ENCODE measurements around the gene BAIAP2. TPM values are rescaled to one million over a fixed set of nuclear protein-coding genes. Genes with fewer than 3 reads are reported as not detected.

The BAIAP2 gene
- total RNA-seq, 3 donors from 2014 or later: 21.0 to 47.0 (median 37.6) TPM

DNA sequence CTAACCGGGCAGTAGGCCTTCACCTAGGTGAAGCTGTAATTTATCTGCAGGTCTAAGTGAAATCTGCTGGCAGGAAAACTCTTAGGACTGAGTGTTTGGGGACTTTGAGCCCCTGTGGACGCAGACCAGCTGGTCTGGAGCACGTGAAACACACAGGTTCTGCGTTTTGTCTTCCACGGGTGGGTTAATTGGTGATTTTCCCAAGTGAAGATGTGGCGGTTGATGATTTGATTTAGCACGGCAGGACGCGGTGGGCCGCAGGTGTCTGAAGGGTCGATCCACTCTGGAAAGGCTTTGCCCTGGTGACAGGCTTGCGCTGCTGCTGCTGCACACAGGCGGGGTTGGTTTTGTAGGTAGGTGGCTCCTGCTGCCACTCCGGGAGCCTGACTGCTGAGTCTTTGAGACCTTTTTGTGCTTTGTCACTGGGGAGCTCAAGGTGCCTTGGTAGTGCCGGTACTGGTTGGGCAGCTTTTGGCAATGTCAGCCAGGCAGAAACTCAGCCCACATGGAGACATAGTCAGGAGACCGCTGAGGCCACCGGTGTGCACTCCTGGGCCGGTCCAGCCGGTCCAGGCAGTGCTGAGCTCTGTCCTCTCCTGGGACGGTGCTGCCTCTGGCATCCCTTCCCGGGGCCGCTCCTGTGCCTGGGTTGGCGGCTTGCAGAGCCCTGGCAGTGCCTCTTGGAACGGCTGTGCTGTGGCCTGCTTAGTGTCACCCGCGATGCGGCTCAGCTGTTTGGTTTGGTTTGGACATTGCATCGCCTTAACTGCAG lies 2.3 kb downstream of the BAIAP2 start:
- Histone ChIP-seq H3K27me3 (no peaks in the 10 kb centered on the region), H3K36me3 (no peaks in the 10 kb centered on the region), H3K4me3 (peak overlapping the region in 2 of 3 donors; percentile 68 to 74), H3K27ac (peak overlapping the region; percentile 80 to 88), H3K4me1 (peaks cover 12 to 43% of the 10 kb centered on the region in 2 donors), H3K9me3 (no peaks in the 10 kb centered on the region)
- DNase-seq (ENCODE audit: low spot score in 2 of 2): peak; percentile 89 to 92
- intact Hi-C loops (cut with DNase I; ENCODE audit: low total_unique reads): no loop called here
- TF ChIP-seq POLR2AphosphoS5 (IDR thresholded peaks at IDR 0.05): peak; percentile 20 to 78 (median 33)
- TF ChIP-seq, protein P1, sequence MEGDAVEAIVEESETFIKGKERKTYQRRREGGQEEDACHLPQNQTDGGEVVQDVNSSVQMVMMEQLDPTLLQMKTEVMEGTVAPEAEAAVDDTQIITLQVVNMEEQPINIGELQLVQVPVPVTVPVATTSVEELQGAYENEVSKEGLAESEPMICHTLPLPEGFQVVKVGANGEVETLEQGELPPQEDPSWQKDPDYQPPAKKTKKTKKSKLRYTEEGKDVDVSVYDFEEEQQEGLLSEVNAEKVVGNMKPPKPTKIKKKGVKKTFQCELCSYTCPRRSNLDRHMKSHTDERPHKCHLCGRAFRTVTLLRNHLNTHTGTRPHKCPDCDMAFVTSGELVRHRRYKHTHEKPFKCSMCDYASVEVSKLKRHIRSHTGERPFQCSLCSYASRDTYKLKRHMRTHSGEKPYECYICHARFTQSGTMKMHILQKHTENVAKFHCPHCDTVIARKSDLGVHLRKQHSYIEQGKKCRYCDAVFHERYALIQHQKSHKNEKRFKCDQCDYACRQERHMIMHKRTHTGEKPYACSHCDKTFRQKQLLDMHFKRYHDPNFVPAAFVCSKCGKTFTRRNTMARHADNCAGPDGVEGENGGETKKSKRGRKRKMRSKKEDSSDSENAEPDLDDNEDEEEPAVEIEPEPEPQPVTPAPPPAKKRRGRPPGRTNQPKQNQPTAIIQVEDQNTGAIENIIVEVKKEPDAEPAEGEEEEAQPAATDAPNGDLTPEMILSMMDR (IDR thresholded peaks at IDR 0.05): peak in 1 of 3 donors; percentile 8
- TF ChIP-seq POLR2A (IDR thresholded peaks at IDR 0.05): no peak

- H3K36me3 ChIP-seq: no peaks in the 10 kb centered on the region
- no peaks in the 10 kb centered on the region for H3K27me3 ChIP-seq
- H3K4me3 ChIP-seq: peak overlapping the region in 2 of 3 donors; percentile 68 to 74
- TF ChIP-seq POLR2AphosphoS5 (IDR thresholded peaks at IDR 0.05) (no peak), POLR2A (IDR thresholded peaks at IDR 0.05) (no peak)
- TF ChIP-seq, protein P1 (IDR thresholded peaks at IDR 0.05): no peak
- no peaks in the 10 kb centered on the region for H3K9me3 ChIP-seq
- H3K27ac ChIP-seq: peak overlapping the region; percentile 80 to 88
- DNase-seq (ENCODE audit: low spot score in 2 of 2): no peak
- intact Hi-C loops (cut with DNase I; ENCODE audit: low total_unique reads): no loop called here
- H3K4me1 ChIP-seq: peaks cover 12 to 43% of the 10 kb centered on the region in 2 donors
Measured at GRCh38 chr17:81037798-81038733, 3.1 kb downstream of the BAIAP2 start.

DNA sequence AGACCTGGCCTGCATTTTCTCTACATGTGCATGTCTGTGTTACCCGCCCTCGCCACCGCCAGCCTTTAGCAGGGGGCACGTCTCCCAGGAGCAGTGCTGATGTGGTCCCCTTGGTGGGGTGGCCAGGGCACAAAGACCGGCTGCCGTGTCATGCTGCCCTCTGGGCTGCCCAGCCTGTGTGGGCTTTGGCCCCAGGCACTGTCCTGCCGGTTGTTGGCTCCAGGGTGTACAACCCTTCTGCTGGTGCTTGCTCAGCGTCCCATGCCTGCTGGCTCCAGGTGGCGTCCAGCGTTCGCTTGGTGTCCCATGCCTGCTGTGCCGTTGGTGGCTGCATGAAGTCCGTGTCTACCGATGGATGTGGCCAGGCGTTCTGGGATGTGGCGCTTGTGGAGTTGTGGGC lies 4.1 kb downstream of the BAIAP2 start:
- H3K27ac ChIP-seq: peak overlapping the region; percentile 80 to 88
- no peak for DNase-seq (ENCODE audit: low spot score in 2 of 2)
- intact Hi-C loops (cut with DNase I; ENCODE audit: low total_unique reads): no loop called here
- no peaks in the 10 kb centered on the region for H3K36me3 ChIP-seq
- H3K4me3 ChIP-seq: no peak overlapping the region
- H3K27me3 ChIP-seq: no peaks in the 10 kb centered on the region
- peaks cover 8 to 45% of the 10 kb centered on the region in 2 donors for H3K4me1 ChIP-seq
- H3K9me3 ChIP-seq: no peaks in the 10 kb centered on the region
- TF ChIP-seq POLR2AphosphoS5 (IDR thresholded peaks at IDR 0.05): no peak
- TF ChIP-seq, protein P1 (IDR thresholded peaks at IDR 0.05): no peak
- no peak for TF ChIP-seq POLR2A (IDR thresholded peaks at IDR 0.05)

DNA sequence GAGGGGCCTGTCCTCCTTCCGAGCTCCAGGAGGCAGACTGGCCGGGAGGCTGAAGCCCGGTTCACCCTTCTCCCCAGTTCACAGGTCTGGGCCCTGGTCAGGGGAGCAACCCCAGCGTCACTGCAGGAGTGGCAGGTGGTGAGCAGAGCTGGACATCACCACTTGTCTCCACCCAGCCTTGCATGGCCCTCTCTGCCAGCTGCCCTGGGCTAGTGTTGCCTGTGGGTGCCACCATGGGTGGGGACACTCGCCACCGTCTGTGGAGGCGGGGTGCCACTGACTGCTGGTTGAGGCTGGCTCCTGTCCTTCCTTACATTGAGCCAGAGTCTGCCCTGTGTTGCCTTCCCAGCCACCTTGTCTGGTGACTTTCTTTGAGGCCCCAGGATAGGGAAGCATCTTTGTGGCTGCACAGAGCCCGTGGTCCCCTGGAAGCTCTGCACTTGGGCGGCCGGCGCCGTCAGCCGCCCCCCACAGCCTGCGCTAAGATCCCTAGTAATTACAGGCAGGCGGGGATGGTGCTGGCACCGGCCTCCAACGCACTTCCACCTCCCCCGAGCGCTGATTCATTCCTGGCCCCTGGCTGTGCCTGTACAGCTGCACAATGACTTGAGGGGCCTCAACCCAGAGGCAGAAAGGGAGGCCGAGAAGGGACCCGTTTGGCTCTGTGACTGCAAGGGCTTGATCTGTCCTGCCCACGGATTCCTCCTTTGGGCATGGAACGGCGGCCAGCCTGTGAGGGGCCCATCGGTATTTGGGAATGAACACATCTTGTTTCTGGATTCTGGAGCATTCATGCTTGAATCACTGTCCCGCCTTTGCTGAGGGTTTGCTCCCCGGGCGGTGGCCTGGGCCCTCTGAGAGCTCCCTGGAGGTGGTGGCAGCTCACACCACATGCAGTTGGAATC lies 5.2 kb downstream of the BAIAP2 start:
- Histone ChIP-seq H3K27me3 (no peaks in the 10 kb centered on the region), H3K36me3 (no peaks in the 10 kb centered on the region), H3K27ac (peak overlapping the region; percentile 80 to 88), H3K4me1 (peaks cover 14 to 53% of the 10 kb centered on the region in 2 donors), H3K9me3 (no peaks in the 10 kb centered on the region), H3K4me3 (no peak overlapping the region)
- no peak for DNase-seq (ENCODE audit: low spot score in 2 of 2)
- intact Hi-C loops (cut with DNase I; ENCODE audit: low total_unique reads): no loop called here
- TF ChIP-seq POLR2AphosphoS5 (IDR thresholded peaks at IDR 0.05) (peak in 1 of 3 donors; percentile 7), POLR2A (IDR thresholded peaks at IDR 0.05) (no peak)

Measured in breast epithelium (tissue), 4 donors.